Erythroblast (primary cell): ENCODE data around the gene ALDH3B2.

ENCODE experiments used
- GATA1 ChIP-seq: IDR thresholded peaks from 2 replicates; pipeline ENCODE4 v1.6.1; 2011; ENCODE audit warnings: low read depth, mild to moderate bottlenecking, control low read depth, low read length, moderate library complexity
- POLR2A ChIP-seq: IDR thresholded peaks from 2 replicates; pipeline ENCODE4 v1.6.1; 2011; ENCODE audit warnings: mild to moderate bottlenecking, low read length

DNA sequence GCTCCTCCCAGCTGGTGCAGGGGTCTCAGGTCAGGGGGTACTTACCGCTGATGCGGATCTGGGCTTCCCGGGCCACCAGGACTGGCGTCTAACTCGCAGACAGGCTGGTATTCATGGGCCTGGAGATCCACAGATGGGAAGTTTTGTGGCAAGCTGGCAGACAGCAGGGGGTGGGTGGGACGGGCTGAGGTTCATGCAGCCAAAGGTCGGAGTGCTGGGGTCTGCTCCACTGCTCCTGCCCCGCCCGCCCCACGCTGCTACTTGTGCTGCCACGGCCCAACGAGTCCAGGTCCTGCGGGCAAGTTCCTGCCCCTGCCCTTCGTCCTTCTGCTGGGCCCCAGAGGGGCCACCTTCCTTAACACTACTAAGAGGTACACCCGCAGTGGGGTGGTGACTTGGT, 27.0 kb downstream of the ALDH3B2 start:
- TF ChIP-seq POLR2A = no peak
- no peak for TF ChIP-seq GATA1
